NK-92 (cell line): ENCODE results near the gene PRICKLE2.

ENCODE experiments used
- DNase-seq: peaks from one replicate; lab custom pipeline; 2025; ENCODE audit not compliant: unreplicated experiment; lab: John Stamatoyannopoulos, UW

The PRICKLE2 gene

GRCh38 chr3:64160000-64160695 is 65.1 kb downstream of the PRICKLE2 start:
- no peak for DNase-seq

DNA sequence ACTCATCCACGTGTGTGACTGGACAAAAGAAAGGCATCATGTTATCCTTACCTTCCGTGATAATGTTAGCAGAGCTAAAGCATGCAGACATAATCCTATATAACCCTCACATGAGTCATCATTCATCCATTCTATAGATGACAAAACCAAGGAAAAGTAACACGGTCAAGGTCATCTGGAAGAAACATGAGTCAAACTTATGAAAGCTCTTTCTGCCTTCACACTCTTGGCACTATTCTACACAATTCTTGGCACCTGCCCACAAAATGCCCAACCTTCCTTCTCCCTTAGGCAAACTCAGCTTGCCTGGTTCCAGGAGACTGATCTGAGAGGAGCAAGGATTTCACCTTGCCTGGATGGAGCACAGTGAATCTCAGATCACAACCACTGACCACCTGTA is 66.9 kb downstream of the PRICKLE2 start:
- DNase-seq: no peak

DNA sequence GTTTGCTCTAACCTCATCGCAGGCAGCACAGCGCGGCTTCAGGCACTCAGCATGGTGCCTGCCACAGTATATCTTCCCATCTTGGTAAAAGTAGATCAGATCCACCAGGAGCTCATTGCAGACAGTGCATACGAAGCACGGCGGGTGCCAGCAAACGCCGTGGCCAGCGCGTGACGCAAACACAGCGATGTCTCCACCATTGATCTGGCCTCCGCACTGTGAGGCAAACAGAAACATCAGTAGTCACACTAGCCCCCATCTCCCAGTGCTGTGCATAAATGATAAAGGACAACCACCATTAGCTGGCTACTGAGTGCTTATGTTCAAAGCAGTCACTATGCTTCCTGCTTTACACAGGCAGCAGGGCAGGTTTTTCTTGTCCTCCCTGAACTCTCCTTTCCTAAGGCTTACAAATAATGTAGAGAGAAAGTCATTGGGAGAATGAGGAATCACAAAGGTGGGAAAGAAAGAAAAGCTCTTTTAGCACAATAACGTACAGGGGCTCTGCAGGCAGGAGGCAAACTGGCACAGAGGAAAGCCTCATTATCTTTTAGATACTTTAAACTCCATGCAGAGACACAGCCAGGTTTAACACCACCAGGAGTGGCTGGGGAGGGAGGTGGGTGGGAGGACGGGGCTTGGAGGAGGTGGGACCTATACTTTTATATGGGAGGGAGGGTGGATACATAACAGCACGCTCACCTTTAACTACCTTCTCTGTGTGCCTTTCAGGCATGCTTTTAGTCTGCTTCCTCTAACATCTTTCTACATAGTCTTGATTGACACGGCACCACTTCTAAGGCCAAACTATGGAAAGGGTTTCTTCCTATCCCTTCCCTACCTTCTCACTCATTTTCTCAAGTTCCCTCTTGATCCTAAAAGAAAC is 67.9 kb downstream of the PRICKLE2 start:
- no peak for DNase-seq

DNA sequence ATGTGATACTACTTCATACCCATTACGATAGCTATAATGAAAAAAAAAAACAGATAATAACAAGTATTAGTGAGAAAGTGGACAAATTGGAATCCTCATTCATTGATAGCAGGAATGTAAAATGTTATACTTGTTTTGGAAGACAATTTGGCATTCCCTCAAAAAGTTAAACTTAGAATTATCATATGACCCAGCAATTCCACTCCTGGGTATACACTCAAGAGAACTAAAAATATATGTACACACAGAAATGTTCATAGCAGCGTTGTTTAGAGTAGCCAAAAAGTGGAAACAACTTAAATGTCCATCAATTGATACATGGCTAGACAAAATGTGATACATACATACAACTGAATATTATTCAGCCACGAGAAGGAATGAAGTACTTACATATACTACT is 69.9 kb downstream of the PRICKLE2 start:
- DNase-seq: no peak

- no peak for DNase-seq
Measured at GRCh38 chr3:64152676-64153466, 72.4 kb downstream of the PRICKLE2 start.

GRCh38 chr3:64152086-64152485 is 73.2 kb downstream of the PRICKLE2 start:
- DNase-seq: no peak

DNA sequence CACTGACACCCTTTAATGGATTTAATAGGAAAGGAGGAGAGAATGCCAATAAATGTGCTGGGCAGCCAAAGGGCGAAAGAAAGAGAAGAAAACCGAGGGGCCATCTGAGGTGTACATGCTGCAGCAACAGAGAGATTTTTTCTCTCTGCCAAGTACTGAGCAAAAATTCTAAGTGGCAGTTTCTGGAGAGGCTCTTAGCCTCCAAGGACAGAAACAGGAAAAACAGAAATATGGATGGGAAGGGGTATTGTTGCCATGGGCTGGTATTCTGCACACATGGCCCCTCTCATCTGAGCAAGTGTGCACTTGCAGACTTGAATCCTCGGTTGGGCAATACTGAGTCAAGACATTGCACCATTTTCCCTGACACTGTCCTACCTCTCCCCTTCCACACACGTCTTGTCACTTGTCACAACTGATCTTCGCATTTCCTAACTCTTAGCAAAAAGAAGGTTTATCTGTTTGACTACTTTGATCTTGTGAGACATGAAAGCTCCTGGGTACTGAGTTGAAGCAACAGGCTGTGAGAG is 73.9 kb downstream of the PRICKLE2 start:
- DNase-seq: no peak

DNA sequence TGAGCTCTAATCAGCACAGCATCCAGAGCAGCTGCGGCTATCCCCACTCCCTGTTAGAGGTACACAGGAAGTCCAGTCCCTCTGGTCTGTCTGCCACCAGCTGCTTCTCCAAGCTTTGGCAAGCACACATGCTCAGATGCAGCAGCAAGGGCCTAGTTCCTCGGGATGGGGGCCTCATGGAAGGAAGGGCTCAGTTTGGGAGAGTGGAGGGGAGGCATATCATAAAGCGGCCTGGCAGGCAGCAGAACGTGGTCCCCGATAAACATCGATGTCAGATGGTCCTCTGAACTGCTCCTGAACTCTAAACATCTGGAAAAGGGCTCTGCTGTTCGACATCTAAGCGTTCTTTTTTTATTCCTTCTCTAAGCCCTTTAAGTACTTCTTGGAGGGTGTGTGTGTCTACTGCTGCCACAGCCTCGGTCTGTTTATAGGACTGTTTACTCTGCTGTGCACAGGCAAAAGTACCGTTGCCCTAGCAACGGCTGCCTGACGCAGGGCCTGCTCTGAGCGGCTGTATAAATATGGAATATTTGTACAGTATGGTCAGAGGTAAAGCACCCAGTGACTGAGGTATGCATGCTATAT is 74.6 kb downstream of the PRICKLE2 start:
- no peak for DNase-seq

GRCh38 chr3:64149886-64150285 is 75.4 kb downstream of the PRICKLE2 start:
- DNase-seq: no peak

DNA sequence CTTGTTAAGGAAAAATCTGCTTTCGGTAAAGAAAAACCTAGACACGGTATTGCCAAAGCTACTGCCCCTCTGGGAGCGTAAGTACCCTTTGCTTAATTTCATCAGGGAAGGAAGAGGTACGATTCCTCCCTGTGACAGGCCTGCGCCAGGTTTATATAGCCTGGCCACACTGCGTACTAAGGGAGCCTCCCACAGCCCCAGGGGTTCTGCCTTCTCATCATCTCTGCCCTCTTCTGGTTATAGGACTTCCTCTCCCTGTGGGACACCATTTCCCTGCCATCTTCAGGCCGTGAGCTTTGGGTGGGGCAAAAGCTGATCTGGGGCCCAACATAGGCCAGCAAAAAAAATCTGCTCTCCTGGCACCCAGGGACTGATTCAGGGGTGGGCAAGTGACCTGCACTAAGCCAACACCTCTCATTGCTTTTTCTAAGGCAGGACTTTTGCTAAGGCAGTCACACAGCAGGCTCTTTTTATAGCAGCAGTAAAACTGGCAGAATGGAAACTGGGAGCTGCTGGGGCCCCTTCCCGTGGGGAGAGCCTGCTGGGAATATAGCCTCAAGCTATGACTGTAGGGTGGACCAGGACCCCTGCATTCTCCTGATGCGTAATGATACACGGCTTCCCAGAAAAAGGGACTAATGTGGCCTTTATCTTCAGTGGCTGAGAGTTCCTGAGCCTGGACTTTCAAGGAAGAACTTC is 76.2 kb downstream of the PRICKLE2 start:
- no peak for DNase-seq

GRCh38 chr3:64147211-64147610 is 78.1 kb downstream of the PRICKLE2 start:
- no peak for DNase-seq

DNA sequence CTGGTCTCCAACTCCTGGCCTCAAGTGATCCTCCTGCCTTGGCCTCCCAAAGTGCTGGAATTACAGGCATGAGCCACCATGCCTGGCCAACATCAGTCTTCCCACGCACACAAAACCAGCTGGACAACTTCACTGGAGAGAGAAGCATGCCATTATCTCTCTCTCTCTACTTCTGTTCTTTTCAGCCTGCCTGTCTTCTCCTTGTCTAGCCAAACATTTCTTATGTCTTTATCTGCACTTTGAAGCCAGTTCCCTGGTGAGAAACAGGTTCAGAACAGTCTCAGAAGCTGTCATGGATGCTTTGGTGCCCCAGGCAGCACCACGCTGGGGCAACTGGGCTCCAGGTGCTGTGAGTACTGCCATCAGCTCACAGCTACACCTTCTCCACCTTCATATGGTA is 79.8 kb downstream of the PRICKLE2 start:
- DNase-seq: no peak

- no peak for DNase-seq
Measured at GRCh38 chr3:64144241-64144900, 80.9 kb downstream of the PRICKLE2 start.

- no peak for DNase-seq
Measured at GRCh38 chr3:64143409-64144130, 81.7 kb downstream of the PRICKLE2 start.

GRCh38 chr3:64141476-64141875 is 83.8 kb downstream of the PRICKLE2 start:
- no peak for DNase-seq

GRCh38 chr3:64140651-64141050 is 84.6 kb downstream of the PRICKLE2 start:
- DNase-seq: no peak

- DNase-seq: no peak
Measured at GRCh38 chr3:64138656-64139375, 86.5 kb downstream of the PRICKLE2 start.

DNA sequence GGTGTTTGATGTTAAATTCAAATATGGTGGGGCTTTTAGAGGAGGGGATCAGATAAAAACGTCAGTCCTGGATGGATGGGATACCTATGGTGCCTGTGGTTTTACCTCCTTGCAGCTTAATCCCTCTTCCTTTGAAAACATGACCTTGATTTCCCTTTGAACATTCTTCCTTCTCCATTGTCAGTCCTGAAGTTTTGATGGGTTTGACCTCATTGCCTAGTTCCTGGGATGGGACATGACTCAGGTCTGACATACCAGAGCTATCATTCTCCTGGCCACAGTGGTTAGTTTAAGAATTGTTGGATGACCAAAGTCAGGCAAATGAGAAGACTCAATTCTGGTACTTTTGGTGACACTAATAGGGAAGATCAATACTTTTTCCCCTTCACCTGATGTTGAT is 87.2 kb downstream of the PRICKLE2 start:
- DNase-seq: no peak

- DNase-seq: no peak
Measured at GRCh38 chr3:64134882-64135281, 90.4 kb downstream of the PRICKLE2 start.
